Measurements from ENCODE around the gene CHRNG. TPM values are rescaled to one million over a fixed set of nuclear protein-coding genes. Genes with fewer than 3 reads are reported as not detected.

CHRNG gene
- total RNA-seq, 4 donors from 2014 or later: 3.5 to 57.5 (median 24.6) TPM

DNA sequence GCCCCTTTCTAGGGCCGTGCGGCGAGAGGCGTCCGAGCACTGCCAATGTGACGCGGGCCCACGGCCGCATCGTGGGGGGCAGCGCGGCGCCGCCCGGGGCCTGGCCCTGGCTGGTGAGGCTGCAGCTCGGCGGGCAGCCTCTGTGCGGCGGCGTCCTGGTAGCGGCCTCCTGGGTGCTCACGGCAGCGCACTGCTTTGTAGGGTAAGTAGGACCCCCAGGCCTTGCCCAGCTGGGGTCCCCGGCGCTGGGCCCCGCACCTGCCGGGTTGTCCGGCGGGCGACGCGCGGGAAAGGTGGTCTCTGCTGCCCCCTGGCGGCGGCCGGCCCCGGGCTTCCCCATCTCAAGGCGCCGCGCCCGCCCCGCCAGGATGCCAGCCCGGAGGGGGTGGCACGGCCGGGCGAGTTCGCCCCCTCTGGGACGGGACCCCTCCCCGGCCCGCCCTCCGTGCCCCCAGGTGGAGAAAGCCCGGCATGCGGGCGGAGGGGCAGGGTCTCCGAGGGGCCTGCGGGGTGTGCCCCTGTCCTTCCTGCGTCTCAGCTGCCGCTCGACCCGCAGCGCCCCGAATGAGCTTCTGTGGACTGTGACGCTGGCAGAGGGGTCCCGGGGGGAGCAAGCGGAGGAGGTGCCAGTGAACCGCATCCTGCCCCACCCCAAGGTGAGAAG is 17.4 kb upstream of the CHRNG start:
- ATAC-seq (peak; percentile 12 to 18), DNase-seq (peak in 1 of 2 donors; percentile 44)
- no peaks in the 10 kb centered on the region for H3K9me3 ChIP-seq
- intact Hi-C loops (cut with DNase I; ENCODE audit: low total_unique reads) (loop anchor here (1.0 to 10.0 kb wide), 3 partner anchors 76 to 597 kb away; no protein-coding TSS in a partner anchor), in situ Hi-C loops (cut with MboI; ENCODE audit: low sequenced_read_pairs in 4 of 4) (loop anchor here in 1 of 4 donors (25.0 kb wide), 1 partner anchor 610 kb away; no protein-coding TSS in a partner anchor)
- H3K36me3 ChIP-seq: no peaks in the 10 kb centered on the region
- H3K4me1 ChIP-seq: peaks cover 18 to 34% of the 10 kb centered on the region in 2 donors
- peaks cover 0 to 7% (median 0%) of the 10 kb centered on the region in 3 donors for H3K27me3 ChIP-seq
- peak overlapping the region in 1 of 4 donors; percentile 93 for H3K27ac ChIP-seq
- peak overlapping the region; percentile 27 to 49 (median 38) for H3K4me3 ChIP-seq
- TF ChIP-seq POLR2A (IDR thresholded peaks at IDR 0.05): no peak
- TF ChIP-seq, protein P1, sequence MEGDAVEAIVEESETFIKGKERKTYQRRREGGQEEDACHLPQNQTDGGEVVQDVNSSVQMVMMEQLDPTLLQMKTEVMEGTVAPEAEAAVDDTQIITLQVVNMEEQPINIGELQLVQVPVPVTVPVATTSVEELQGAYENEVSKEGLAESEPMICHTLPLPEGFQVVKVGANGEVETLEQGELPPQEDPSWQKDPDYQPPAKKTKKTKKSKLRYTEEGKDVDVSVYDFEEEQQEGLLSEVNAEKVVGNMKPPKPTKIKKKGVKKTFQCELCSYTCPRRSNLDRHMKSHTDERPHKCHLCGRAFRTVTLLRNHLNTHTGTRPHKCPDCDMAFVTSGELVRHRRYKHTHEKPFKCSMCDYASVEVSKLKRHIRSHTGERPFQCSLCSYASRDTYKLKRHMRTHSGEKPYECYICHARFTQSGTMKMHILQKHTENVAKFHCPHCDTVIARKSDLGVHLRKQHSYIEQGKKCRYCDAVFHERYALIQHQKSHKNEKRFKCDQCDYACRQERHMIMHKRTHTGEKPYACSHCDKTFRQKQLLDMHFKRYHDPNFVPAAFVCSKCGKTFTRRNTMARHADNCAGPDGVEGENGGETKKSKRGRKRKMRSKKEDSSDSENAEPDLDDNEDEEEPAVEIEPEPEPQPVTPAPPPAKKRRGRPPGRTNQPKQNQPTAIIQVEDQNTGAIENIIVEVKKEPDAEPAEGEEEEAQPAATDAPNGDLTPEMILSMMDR (IDR thresholded peaks at IDR 0.05 in 4 of 5, conservative IDR thresholded peaks at IDR 0.05 in 1 of 5): peak in 4 of 5 experiments; percentile 85 to 97 (median 96)

DNA sequence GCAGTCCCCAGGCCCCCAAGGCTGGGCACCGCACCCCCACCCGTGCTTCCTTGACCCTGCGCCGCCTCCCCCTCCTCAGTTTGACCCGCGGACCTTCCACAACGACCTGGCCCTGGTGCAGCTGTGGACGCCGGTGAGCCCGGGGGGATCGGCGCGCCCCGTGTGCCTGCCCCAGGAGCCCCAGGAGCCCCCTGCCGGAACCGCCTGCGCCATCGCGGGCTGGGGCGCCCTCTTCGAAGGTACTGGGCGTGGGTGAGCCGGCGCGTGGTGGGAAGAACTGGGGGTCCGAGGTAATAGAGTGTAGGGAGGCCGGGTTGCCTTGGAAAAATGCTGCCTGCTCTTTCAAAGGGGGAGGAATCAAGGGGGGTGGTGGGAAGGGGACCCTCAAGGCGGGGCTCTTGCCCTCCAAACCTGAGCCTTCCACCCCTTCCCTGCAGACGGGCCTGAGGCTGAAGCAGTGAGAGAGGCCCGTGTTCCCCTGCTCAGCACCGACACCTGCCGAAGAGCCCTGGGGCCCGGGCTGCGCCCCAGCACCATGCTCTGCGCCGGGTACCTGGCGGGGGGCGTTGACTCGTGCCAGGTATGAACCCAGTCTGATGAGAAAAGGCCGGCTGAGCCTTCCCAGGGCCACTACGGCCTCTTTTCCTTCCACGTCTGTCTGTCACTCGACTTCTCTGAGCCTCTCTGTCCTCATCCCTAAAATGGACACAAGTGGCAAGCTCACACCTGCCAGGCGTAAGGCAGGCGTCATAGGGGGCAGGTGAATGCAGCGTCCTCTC is 16.7 kb upstream of the CHRNG start:
- Histone ChIP-seq H3K9me3 (no peaks in the 10 kb centered on the region), H3K27me3 (peaks cover 0 to 7% (median 0%) of the 10 kb centered on the region in 3 donors), H3K36me3 (no peaks in the 10 kb centered on the region), H3K4me1 (peaks cover 25 to 38% of the 10 kb centered on the region in 2 donors), H3K27ac (peak overlapping the region; percentile 90 to 97 (median 94)), H3K4me3 (peak overlapping the region; percentile 49 to 67 (median 58))
- intact Hi-C loops (cut with DNase I; ENCODE audit: low total_unique reads): loop anchor here (1.0 to 10.0 kb wide), 3 partner anchors 77 to 598 kb away; no protein-coding TSS in a partner anchor
- in situ Hi-C loops (cut with MboI; ENCODE audit: low sequenced_read_pairs in 4 of 4): loop anchor here in 1 of 4 donors (25.0 kb wide), 1 partner anchor 611 kb away; no protein-coding TSS in a partner anchor
- DNase-seq (no peak), ATAC-seq (no peak)
- TF ChIP-seq POLR2A (IDR thresholded peaks at IDR 0.05): no peak
- TF ChIP-seq, protein P1 (IDR thresholded peaks at IDR 0.05 in 4 of 5, conservative IDR thresholded peaks at IDR 0.05 in 1 of 5): no peak

DNA sequence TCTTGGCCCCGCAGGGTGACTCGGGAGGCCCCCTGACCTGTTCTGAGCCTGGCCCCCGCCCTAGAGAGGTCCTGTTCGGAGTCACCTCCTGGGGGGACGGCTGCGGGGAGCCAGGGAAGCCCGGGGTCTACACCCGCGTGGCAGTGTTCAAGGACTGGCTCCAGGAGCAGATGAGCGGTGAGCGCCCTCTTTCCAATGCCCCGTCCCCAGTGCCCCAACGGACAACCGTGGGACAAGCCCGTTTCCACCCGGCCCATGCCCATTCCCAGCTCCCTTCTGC is 16.1 kb upstream of the CHRNG start:
- H3K4me3 ChIP-seq: peak overlapping the region; percentile 54 to 67 (median 60)
- in situ Hi-C loops (cut with MboI; ENCODE audit: low sequenced_read_pairs in 4 of 4): loop anchor here in 1 of 4 donors (25.0 kb wide), 1 partner anchor 611 kb away; no protein-coding TSS in a partner anchor
- H3K27ac ChIP-seq: peak overlapping the region; percentile 90 to 97 (median 94)

More for the DNA sequence above, 16.1 kb upstream of the CHRNG start:
- peaks cover 30 to 40% of the 10 kb centered on the region in 2 donors for H3K4me1 ChIP-seq
- DNase-seq (no peak), ATAC-seq (no peak)
- no peaks in the 10 kb centered on the region for H3K9me3 ChIP-seq
- no peaks in the 10 kb centered on the region for H3K36me3 ChIP-seq
- peaks cover 0 to 7% (median 0%) of the 10 kb centered on the region in 3 donors for H3K27me3 ChIP-seq
- intact Hi-C loops (cut with DNase I; ENCODE audit: low total_unique reads): loop anchor here (2.0 to 10.0 kb wide), 2 partner anchors 209 to 599 kb away; no protein-coding TSS in a partner anchor
- TF ChIP-seq, protein P1 (IDR thresholded peaks at IDR 0.05 in 4 of 5, conservative IDR thresholded peaks at IDR 0.05 in 1 of 5): no peak
- no peak for TF ChIP-seq POLR2A (IDR thresholded peaks at IDR 0.05)

Measured in gastrocnemius medialis (tissue), 4 donors.